ENCODE results near the gene DRG1. TPM values are rescaled to one million over a fixed set of nuclear protein-coding genes. Genes with fewer than 3 reads are reported as not detected.
A peak's percentile ranks its signal among the peaks of the same experiment; 100 is the strongest.

The DRG1 gene
- total and polyA plus RNA-seq, 2 donors (not counting 3 experiments of a cell fraction or from before 2014, with no cell fraction given), result 37.7 to 65.1 TPM

- dilution Hi-C loops (cut with MboI; ENCODE audit: extremely low pct_ligation_motif_present, low sequenced_read_pairs), result no loop called here
- Histone ChIP-seq H3K27ac (ENCODE audit: insufficient read depth, low read depth, low read length) (no peak overlapping the region), H3K4me1 (ENCODE audit: control insufficient read depth, extremely low read depth, insufficient read depth, low read length) (peaks cover 4% of the 10 kb centered on the region), H3K27me3 (ENCODE audit: control insufficient read depth in 2 of 2, insufficient read depth in 2 of 2, low read length in 2 of 2) (no peaks in the 10 kb centered on the region), H3K9ac (replicated peaks; ENCODE audit: extremely low read depth, insufficient read depth, low read length) (no peak overlapping the region), H3K36me3 (ENCODE audit: control insufficient read depth in 2 of 2, extremely low read depth in 1 of 2, insufficient read depth in 2 of 2, low read length in 2 of 2) (peaks cover 33 to 39% of the 10 kb centered on the region in 2 experiments), H3K4me2 (ENCODE audit: insufficient read depth, low read length) (no peak overlapping the region), H3K9me3 (replicated peaks; ENCODE audit: control insufficient read depth, insufficient read depth, low read length) (no peaks in the 10 kb centered on the region), H2AFZ (ENCODE audit: low read depth, low read length) (no peak overlapping the region), H3K4me3 (replicated peaks in 1 of 3; ENCODE audit: insufficient read depth in 1 of 3, low read depth in 1 of 3, low read length in 3 of 3) (no peak overlapping the region), H4K20me1 (replicated peaks; ENCODE audit: control insufficient read depth, extremely low read depth, insufficient read depth, low read length) (no peaks in the 10 kb centered on the region), H3K9me1 (replicated peaks; ENCODE audit: control insufficient read depth, extremely low read depth, insufficient read depth, low read length) (no peaks in the 10 kb centered on the region), H3K79me2 (ENCODE audit: control insufficient read depth, insufficient read depth, low read length) (no peaks in the 10 kb centered on the region)
- no TSS peak for BruUV-seq (replicated peaks)
- ChIA-PET CTCF (interaction anchor here (3.8 kb wide), 1 partner anchor 15 kb away, joined by 22 read pairs; no protein-coding TSS in a partner anchor), POLR2A (no interaction called here)
- TF ChIP-seq POLR2A (IDR thresholded peaks at IDR 0.05; ENCODE audit: low read depth, low read length) (no peak), JUN (IDR thresholded peaks at IDR 0.05; ENCODE audit: borderline replicate concordance, insufficient read depth, insufficient read length, low read depth) (no peak)
- TF ChIP-seq, protein P1, sequence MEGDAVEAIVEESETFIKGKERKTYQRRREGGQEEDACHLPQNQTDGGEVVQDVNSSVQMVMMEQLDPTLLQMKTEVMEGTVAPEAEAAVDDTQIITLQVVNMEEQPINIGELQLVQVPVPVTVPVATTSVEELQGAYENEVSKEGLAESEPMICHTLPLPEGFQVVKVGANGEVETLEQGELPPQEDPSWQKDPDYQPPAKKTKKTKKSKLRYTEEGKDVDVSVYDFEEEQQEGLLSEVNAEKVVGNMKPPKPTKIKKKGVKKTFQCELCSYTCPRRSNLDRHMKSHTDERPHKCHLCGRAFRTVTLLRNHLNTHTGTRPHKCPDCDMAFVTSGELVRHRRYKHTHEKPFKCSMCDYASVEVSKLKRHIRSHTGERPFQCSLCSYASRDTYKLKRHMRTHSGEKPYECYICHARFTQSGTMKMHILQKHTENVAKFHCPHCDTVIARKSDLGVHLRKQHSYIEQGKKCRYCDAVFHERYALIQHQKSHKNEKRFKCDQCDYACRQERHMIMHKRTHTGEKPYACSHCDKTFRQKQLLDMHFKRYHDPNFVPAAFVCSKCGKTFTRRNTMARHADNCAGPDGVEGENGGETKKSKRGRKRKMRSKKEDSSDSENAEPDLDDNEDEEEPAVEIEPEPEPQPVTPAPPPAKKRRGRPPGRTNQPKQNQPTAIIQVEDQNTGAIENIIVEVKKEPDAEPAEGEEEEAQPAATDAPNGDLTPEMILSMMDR (IDR thresholded peaks at IDR 0.05; ENCODE audit: extremely low read depth in 1 of 2, insufficient read depth in 1 of 2, low read depth in 1 of 2, low read length in 2 of 2), result no peak
- TF ChIP-seq, protein P2, sequence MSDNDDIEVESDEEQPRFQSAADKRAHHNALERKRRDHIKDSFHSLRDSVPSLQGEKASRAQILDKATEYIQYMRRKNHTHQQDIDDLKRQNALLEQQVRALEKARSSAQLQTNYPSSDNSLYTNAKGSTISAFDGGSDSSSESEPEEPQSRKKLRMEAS (IDR thresholded peaks at IDR 0.05; ENCODE audit: insufficient read depth, insufficient read length), result no peak
- no peak for FAIRE-seq
- DNase-seq (ENCODE audit: low read depth, low spot score), result no peak
- intact Hi-C loops (cut with micrococcal nuclease), result no loop called here
Observed at GRCh38 chr22:31436132-31436531, 36.7 kb downstream of the DRG1 start.

- no peak for DNase-seq (ENCODE audit: low read depth, low spot score)
- BruUV-seq (replicated peaks), result TSS peak; percentile 50
- H3K9ac ChIP-seq (replicated peaks; ENCODE audit: extremely low read depth, insufficient read depth, low read length), result no peak overlapping the region
- no peaks in the 10 kb centered on the region for H3K9me3 ChIP-seq (replicated peaks; ENCODE audit: control insufficient read depth, insufficient read depth, low read length)
- no peak overlapping the region for H3K4me3 ChIP-seq (replicated peaks in 1 of 3; ENCODE audit: insufficient read depth in 1 of 3, low read depth in 1 of 3, low read length in 3 of 3)
- FAIRE-seq, result no peak
- CTCF ChIA-PET, result interaction anchor here (0.6 to 1.7 kb wide), 2 partner anchors 12 to 63 kb away, joined by 3 to 9 read pairs; no protein-coding TSS in a partner anchor
- dilution Hi-C loops (cut with MboI; ENCODE audit: extremely low pct_ligation_motif_present, low sequenced_read_pairs), result no loop called here
- H3K4me1 ChIP-seq (ENCODE audit: control insufficient read depth, extremely low read depth, insufficient read depth, low read length), result peaks cover 4% of the 10 kb centered on the region
- no peak overlapping the region for H2AFZ ChIP-seq (ENCODE audit: low read depth, low read length)
- no peaks in the 10 kb centered on the region for H4K20me1 ChIP-seq (replicated peaks; ENCODE audit: control insufficient read depth, extremely low read depth, insufficient read depth, low read length)
- H3K79me2 ChIP-seq (ENCODE audit: control insufficient read depth, insufficient read depth, low read length), result no peaks in the 10 kb centered on the region
- no peak overlapping the region for H3K27ac ChIP-seq (ENCODE audit: insufficient read depth, low read depth, low read length)
- no peaks in the 10 kb centered on the region for H3K27me3 ChIP-seq (ENCODE audit: control insufficient read depth in 2 of 2, insufficient read depth in 2 of 2, low read length in 2 of 2)
- TF ChIP-seq POLR2A (IDR thresholded peaks at IDR 0.05; ENCODE audit: low read depth, low read length) (no peak), POLR2AphosphoS5 (IDR thresholded peaks at IDR 0.05; ENCODE audit: insufficient read depth, low read depth, low read length) (no peak), FOS (IDR thresholded peaks at IDR 0.05; ENCODE audit: borderline replicate concordance, insufficient read depth, low read length) (no peak), JUN (IDR thresholded peaks at IDR 0.05; ENCODE audit: borderline replicate concordance, insufficient read depth, insufficient read length, low read depth) (no peak)
- TF ChIP-seq, protein P1 (IDR thresholded peaks at IDR 0.05; ENCODE audit: extremely low read depth in 1 of 2, insufficient read depth in 1 of 2, low read depth in 1 of 2, low read length in 2 of 2), result no peak
- TF ChIP-seq, protein P2 (IDR thresholded peaks at IDR 0.05; ENCODE audit: insufficient read depth, insufficient read length), result no peak
- H3K9me1 ChIP-seq (replicated peaks; ENCODE audit: control insufficient read depth, extremely low read depth, insufficient read depth, low read length), result no peaks in the 10 kb centered on the region
- POLR2A ChIA-PET, result no interaction called here
- peaks cover 27 to 38% of the 10 kb centered on the region in 2 experiments for H3K36me3 ChIP-seq (ENCODE audit: control insufficient read depth in 2 of 2, extremely low read depth in 1 of 2, insufficient read depth in 2 of 2, low read length in 2 of 2)
- intact Hi-C loops (cut with micrococcal nuclease), result no loop called here
- no peak overlapping the region for H3K4me2 ChIP-seq (ENCODE audit: insufficient read depth, low read length)
Observed at GRCh38 chr22:31439808-31440207, 40.4 kb downstream of the DRG1 start.

Measured in endothelial cell of umbilical vein (primary cell).